Stimulated activated naive CD8-positive, alpha-beta T cell treated with anti-CD3 and anti-CD28 coated beads, Interleukin-15, amount 100 ng/mL, for 72 hours (primary cell): ENCODE measurements around the gene VWC2L.

Experiments used
- ATAC-seq: fragments of 150-1000 bp; cut with Tn5 transposase; 2 replicates; pipeline ENCODE4 v1.10.0; 2021; ENCODE audit warnings: mild to moderate bottlenecking, moderate library complexity
- DNase-seq, 2 donors: peaks; one replicate each; pipeline ENCODE4 v3.0.0; 2021 to 2022
- H3K27ac Mint-ChIP-seq, 2 donors: one replicate each; pipeline ENCODE4 v1.8.0; 2022; ENCODE audit warnings: mild to moderate bottlenecking in 2 of 2, mixed read lengths in 2 of 2, moderate library complexity in 2 of 2
- H3K27me3 Mint-ChIP-seq: one replicate; pipeline ENCODE4 v1.8.0; 2022; ENCODE audit warnings: mixed read lengths
- H3K4me1 Mint-ChIP-seq: one replicate; pipeline ENCODE4 v1.8.0; 2022; ENCODE audit warnings: mild to moderate bottlenecking, mixed read lengths
- H3K4me3 Mint-ChIP-seq, 2 donors: one replicate each; pipeline ENCODE4 v1.8.0; 2022; ENCODE audit warnings: mild to moderate bottlenecking in 2 of 2, mixed read lengths in 2 of 2, moderate library complexity in 1 of 2
- H3K9me3 Mint-ChIP-seq, 2 donors: one replicate each; pipeline ENCODE4 v1.8.0; 2022; ENCODE audit warnings: mixed read lengths in 2 of 2

Gene VWC2L

GRCh38 chr2:214412679-214413078 lies 1.8 kb downstream of the VWC2L start:
- H3K4me1 Mint-ChIP-seq: no peaks in the 10 kb centered on the region
- no peaks in the 10 kb centered on the region for H3K9me3 Mint-ChIP-seq
- no peak overlapping the region for H3K27ac Mint-ChIP-seq
- ATAC-seq: no peak
- no peaks in the 10 kb centered on the region for H3K27me3 Mint-ChIP-seq
- no peak overlapping the region for H3K4me3 Mint-ChIP-seq
- no peak for DNase-seq

DNA sequence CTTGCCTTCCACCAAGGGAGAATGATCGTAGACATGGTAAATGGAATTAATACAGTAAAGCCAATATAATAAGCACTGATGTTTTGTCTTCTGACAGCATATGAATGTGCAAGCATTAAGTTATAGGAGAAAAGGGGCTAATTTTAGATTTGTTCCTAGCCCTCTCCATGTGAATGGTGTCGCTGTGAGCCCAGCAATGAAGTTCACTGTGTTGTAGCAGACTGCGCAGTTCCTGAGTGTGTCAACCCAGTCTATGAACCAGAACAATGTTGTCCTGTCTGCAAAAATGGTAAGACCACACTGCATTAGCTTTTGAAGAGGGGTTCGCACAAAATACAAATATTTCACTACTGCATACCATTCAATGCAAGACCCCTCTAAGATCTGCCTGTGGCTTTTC lies 25.6 kb downstream of the VWC2L start:
- ATAC-seq (no peak), DNase-seq (no peak)
- no peak overlapping the region for H3K4me3 Mint-ChIP-seq
- no peaks in the 10 kb centered on the region for H3K9me3 Mint-ChIP-seq
- no peaks in the 10 kb centered on the region for H3K27me3 Mint-ChIP-seq
- no peaks in the 10 kb centered on the region for H3K4me1 Mint-ChIP-seq
- no peak overlapping the region for H3K27ac Mint-ChIP-seq

- Mint-ChIP-seq H3K27me3 (no peaks in the 10 kb centered on the region), H3K4me3 (no peak overlapping the region), H3K9me3 (peaks cover 0 to 7% of the 10 kb centered on the region in 2 donors), H3K27ac (no peak overlapping the region), H3K4me1 (no peaks in the 10 kb centered on the region)
- DNase-seq (no peak), ATAC-seq (no peak)
Measured at GRCh38 chr2:214450118-214450894, 39.5 kb downstream of the VWC2L start.

GRCh38 chr2:214451516-214452275 lies 40.8 kb downstream of the VWC2L start:
- H3K4me3 Mint-ChIP-seq: no peak overlapping the region
- no peaks in the 10 kb centered on the region for H3K27me3 Mint-ChIP-seq
- H3K4me1 Mint-ChIP-seq: no peaks in the 10 kb centered on the region
- ATAC-seq: no peak
- peaks cover 0 to 7% of the 10 kb centered on the region in 2 donors for H3K9me3 Mint-ChIP-seq
- DNase-seq: no peak
- H3K27ac Mint-ChIP-seq: no peak overlapping the region

GRCh38 chr2:214465363-214466146 lies 54.7 kb downstream of the VWC2L start:
- peak; percentile 31 for ATAC-seq
- Mint-ChIP-seq H3K9me3 (peaks cover 14 to 17% of the 10 kb centered on the region in 2 donors), H3K4me3 (no peak overlapping the region), H3K4me1 (no peaks in the 10 kb centered on the region), H3K27ac (no peak overlapping the region), H3K27me3 (peaks cover 7% of the 10 kb centered on the region)
- no peak for DNase-seq

DNA sequence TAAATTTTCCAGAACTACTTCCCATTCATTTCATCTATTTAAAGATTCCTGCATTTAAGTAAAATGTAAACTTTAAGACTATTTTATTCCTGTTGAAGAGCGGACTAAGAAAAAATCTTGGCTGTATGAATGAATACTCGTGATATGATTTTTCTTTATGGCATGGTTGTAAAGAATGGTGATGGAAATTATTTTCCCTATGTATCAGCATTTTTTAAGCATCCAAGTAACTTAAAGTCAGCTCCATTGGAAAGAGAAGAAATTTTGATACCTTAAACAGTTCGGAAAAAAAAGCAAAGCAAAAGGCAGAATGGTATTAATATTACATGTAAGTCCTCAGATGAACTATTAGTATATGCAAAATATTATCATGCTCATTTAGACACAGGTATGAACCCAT lies 58.9 kb downstream of the VWC2L start:
- H3K4me3 Mint-ChIP-seq: no peak overlapping the region
- no peak for DNase-seq
- no peak overlapping the region for H3K27ac Mint-ChIP-seq
- H3K27me3 Mint-ChIP-seq: peaks cover 7% of the 10 kb centered on the region
- ATAC-seq: no peak
- H3K9me3 Mint-ChIP-seq: peaks cover 3 to 7% of the 10 kb centered on the region in 2 donors
- no peaks in the 10 kb centered on the region for H3K4me1 Mint-ChIP-seq

GRCh38 chr2:214471382-214471781 lies 60.5 kb downstream of the VWC2L start:
- DNase-seq: no peak
- H3K27me3 Mint-ChIP-seq: peaks cover 4% of the 10 kb centered on the region
- no peak for ATAC-seq

DNA sequence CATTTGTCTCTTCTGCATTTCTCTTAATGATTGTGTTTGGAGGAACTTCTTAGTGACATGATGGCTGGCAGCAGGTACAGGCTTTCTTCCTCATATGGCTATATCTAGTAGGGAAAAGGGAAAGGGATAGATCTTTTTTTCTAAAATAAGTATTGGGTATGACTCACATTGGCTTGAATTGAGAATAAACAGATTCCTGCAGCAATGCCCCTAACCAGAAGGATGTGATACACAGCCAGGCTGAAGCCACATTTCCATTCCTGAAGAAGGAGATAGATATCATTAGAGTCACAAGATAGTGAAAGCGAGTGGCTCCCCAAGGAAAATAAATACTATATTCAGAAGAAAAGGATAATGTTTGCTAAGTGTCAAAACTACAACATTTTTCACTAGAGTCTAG lies 61.1 kb downstream of the VWC2L start:
- no peak overlapping the region for H3K4me3 Mint-ChIP-seq
- H3K9me3 Mint-ChIP-seq: no peaks in the 10 kb centered on the region
- no peak for DNase-seq
- no peaks in the 10 kb centered on the region for H3K27me3 Mint-ChIP-seq
- no peak overlapping the region for H3K27ac Mint-ChIP-seq
- ATAC-seq: no peak
- no peaks in the 10 kb centered on the region for H3K4me1 Mint-ChIP-seq

More at GRCh38 chr2:214471382-214471781, 60.5 kb downstream of the VWC2L start:
- no peaks in the 10 kb centered on the region for H3K9me3 Mint-ChIP-seq
- no peak overlapping the region for H3K27ac Mint-ChIP-seq
- no peaks in the 10 kb centered on the region for H3K4me1 Mint-ChIP-seq
- no peak overlapping the region for H3K4me3 Mint-ChIP-seq

- Mint-ChIP-seq H3K27me3 (no peaks in the 10 kb centered on the region), H3K4me1 (no peaks in the 10 kb centered on the region), H3K4me3 (no peak overlapping the region), H3K9me3 (no peaks in the 10 kb centered on the region), H3K27ac (no peak overlapping the region)
- DNase-seq (no peak), ATAC-seq (no peak)
Measured at GRCh38 chr2:214477305-214477704, 66.5 kb downstream of the VWC2L start.

DNA sequence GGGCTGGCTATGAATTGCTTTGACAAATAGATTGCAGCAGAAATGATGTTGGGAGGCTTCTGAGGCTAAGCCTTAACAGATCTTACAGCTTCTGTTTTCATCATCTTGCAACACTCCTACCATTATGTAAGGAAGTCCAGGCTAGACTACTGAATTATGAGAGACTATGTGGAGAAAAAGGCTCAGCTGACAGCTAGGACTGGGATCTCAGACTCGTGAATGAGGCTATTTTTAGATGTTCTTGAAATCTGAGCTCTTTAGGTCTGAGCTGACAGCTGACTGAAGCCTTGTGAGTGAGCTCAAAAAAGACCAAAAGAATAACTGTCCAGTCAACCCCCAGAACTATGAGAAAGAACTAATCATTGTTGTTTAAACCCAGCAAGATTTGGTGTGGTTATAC lies 70.3 kb downstream of the VWC2L start:
- ATAC-seq (no peak), DNase-seq (no peak)
- no peaks in the 10 kb centered on the region for H3K9me3 Mint-ChIP-seq
- no peaks in the 10 kb centered on the region for H3K27me3 Mint-ChIP-seq
- no peak overlapping the region for H3K27ac Mint-ChIP-seq
- no peak overlapping the region for H3K4me3 Mint-ChIP-seq
- no peaks in the 10 kb centered on the region for H3K4me1 Mint-ChIP-seq

- Mint-ChIP-seq H3K4me1 (no peaks in the 10 kb centered on the region), H3K27ac (no peak overlapping the region), H3K9me3 (no peaks in the 10 kb centered on the region), H3K27me3 (no peaks in the 10 kb centered on the region), H3K4me3 (no peak overlapping the region)
- ATAC-seq (no peak), DNase-seq (no peak)
Measured at GRCh38 chr2:214482728-214483127, 71.9 kb downstream of the VWC2L start.

DNA sequence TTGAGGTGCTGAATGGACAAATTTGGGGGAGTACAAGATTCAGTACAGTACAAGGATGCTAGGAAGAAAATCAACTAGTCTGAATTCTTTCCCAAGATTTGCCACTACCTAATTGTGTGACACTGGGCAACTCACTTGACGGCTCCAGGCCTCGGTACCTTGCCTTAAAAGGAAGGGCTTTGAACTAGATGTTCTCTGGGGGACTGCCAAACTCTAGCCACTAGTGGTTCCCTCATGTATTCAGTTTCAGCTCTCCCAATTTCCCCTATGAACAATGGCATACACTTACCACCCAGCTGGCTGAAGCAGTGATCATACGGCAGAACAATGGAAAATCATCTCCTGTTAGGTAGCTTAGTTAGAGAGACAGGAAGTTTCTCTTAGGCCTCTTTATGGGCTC lies 73.4 kb downstream of the VWC2L start:
- Mint-ChIP-seq H3K27me3 (no peaks in the 10 kb centered on the region), H3K27ac (no peak overlapping the region), H3K4me3 (no peak overlapping the region), H3K4me1 (no peaks in the 10 kb centered on the region), H3K9me3 (no peaks in the 10 kb centered on the region)
- no peak for DNase-seq
- no peak for ATAC-seq

- H3K4me1 Mint-ChIP-seq: no peaks in the 10 kb centered on the region
- DNase-seq (no peak), ATAC-seq (no peak)
- no peaks in the 10 kb centered on the region for H3K9me3 Mint-ChIP-seq
- H3K4me3 Mint-ChIP-seq: no peak overlapping the region
- H3K27ac Mint-ChIP-seq: no peak overlapping the region
- no peaks in the 10 kb centered on the region for H3K27me3 Mint-ChIP-seq
Measured at GRCh38 chr2:214484701-214485100, 73.8 kb downstream of the VWC2L start.

GRCh38 chr2:214489181-214489580 lies 78.3 kb downstream of the VWC2L start:
- Mint-ChIP-seq H3K9me3 (no peaks in the 10 kb centered on the region), H3K4me1 (no peaks in the 10 kb centered on the region), H3K27me3 (peaks cover 12% of the 10 kb centered on the region), H3K27ac (no peak overlapping the region), H3K4me3 (no peak overlapping the region)
- ATAC-seq (no peak), DNase-seq (no peak)

GRCh38 chr2:214489702-214490101 lies 78.8 kb downstream of the VWC2L start:
- Mint-ChIP-seq H3K4me1 (no peaks in the 10 kb centered on the region), H3K27me3 (peaks cover 12% of the 10 kb centered on the region), H3K27ac (no peak overlapping the region), H3K9me3 (no peaks in the 10 kb centered on the region), H3K4me3 (no peak overlapping the region)
- DNase-seq (no peak), ATAC-seq (no peak)

- Mint-ChIP-seq H3K9me3 (no peaks in the 10 kb centered on the region), H3K4me3 (no peak overlapping the region), H3K4me1 (no peaks in the 10 kb centered on the region), H3K27ac (no peak overlapping the region), H3K27me3 (peaks cover 19% of the 10 kb centered on the region)
- ATAC-seq (no peak), DNase-seq (no peak)
Measured at GRCh38 chr2:214492152-214492551, 81.3 kb downstream of the VWC2L start.
